B cell (primary cell): ENCODE measurements around the gene GALNT17. TPM values are rescaled to one million over a fixed set of nuclear protein-coding genes. Genes with fewer than 3 reads are reported as not detected.

Experiments used
- ATAC-seq: fragments of 200-7000 bp; cut with Tn5 transposase; one replicate; pipeline ENCODE4 v1.10.0; 2021; ENCODE audit warnings: low read depth, mild to moderate bottlenecking, moderate number of reproducible peaks, moderate library complexity
- CTCF ChIA-PET: fragments of 350-600 bp; sonication (Branson Sonifier 250); formaldehyde crosslinking; loops from one replicate; lab custom pipeline; 2021; ENCODE audit warnings: antibody characterized with exemption, inconsistent platforms; lab: Charles Lee
- POLR2A ChIA-PET: fragments of 350-600 bp; sonication (Branson Sonifier 250); formaldehyde crosslinking; loops from one replicate; lab custom pipeline; 2021; ENCODE audit warnings: antibody characterized with exemption; lab: Charles Lee
- DNase-seq: peaks from one replicate; pipeline ENCODE4 v3.0.0; 2013
- H2AFZ ChIP-seq: 2 replicates; pipeline ENCODE4 v1.6.1; 2012; ENCODE audit warnings: mild to moderate bottlenecking, low read depth, low read length; ENCODE audit not compliant: insufficient read depth, poor library complexity, severe bottlenecking
- H3K27ac ChIP-seq, 2 donors: 1 replicate in 1 of 2; 2 replicates in 1 of 2; pipeline ENCODE4 v1.5.1; 2012 to 2013; ENCODE audit warnings: low read length in 2 of 2, mild to moderate bottlenecking in 2 of 2, moderate library complexity in 1 of 2
- H3K27me3 ChIP-seq, 4 experiments: fragments of 200-600 bp in 1 of 4; sonication (generic) in 1 of 4; replicated peaks in 1 of 4; 1 replicate in 2 of 4; 2 replicates in 2 of 4; pipeline versions ENCODE4 v1.6.1 to v1.7.0; 2013 to 2016; ENCODE audit warnings: low read length in 3 of 4, mild to moderate bottlenecking in 2 of 4, mixed read lengths in 1 of 4, moderate library complexity in 1 of 4; ENCODE audit not compliant: insufficient read depth in 4 of 4, control insufficient read depth in 3 of 4; ENCODE audit errors: control extremely low read depth in 1 of 4
- H3K36me3 ChIP-seq, 2 experiments: replicated peaks in 1 of 2; 1 replicate in 1 of 2; 2 replicates in 1 of 2; pipeline versions ENCODE4 v1.6.1 to v1.7.1; 2013; ENCODE audit warnings: low read length in 1 of 2; ENCODE audit not compliant: insufficient read depth in 2 of 2, control insufficient read depth in 1 of 2; ENCODE audit errors: control extremely low read depth in 1 of 2, extremely low read depth in 1 of 2
- H3K4me1 ChIP-seq, 2 donors: fragments of 200-600 bp in 1 of 2; sonication (generic) in 1 of 2; 1 replicate in 1 of 2; 2 replicates in 1 of 2; pipeline versions ENCODE4 v1.5.1 to v1.6.1; 2013 to 2017; ENCODE audit warnings: low read length in 2 of 2; ENCODE audit not compliant: control insufficient read depth in 2 of 2, insufficient read depth in 2 of 2
- H3K4me2 ChIP-seq: replicated peaks from 2 replicates; pipeline ENCODE3; 2012; ENCODE audit warnings: mild to moderate bottlenecking, low read depth, low read length; ENCODE audit not compliant: poor library complexity, severe bottlenecking
- H3K4me3 ChIP-seq, 5 experiments: fragments of 200-600 bp in 1 of 5; sonication (generic) in 1 of 5; 1 replicate in 3 of 5; 2 replicates in 2 of 5; pipeline versions ENCODE4 v1.5.1 to v1.7.0; 2011 to 2016; ENCODE audit warnings: low read length in 4 of 5, mild to moderate bottlenecking in 4 of 5, low read depth in 2 of 5, control low read depth in 1 of 5, moderate library complexity in 1 of 5; ENCODE audit not compliant: insufficient read depth in 1 of 5; ENCODE audit errors: control extremely low read depth in 1 of 5, extremely low read depth in 1 of 5
- H3K79me2 ChIP-seq: fragments of 200-600 bp; sonication (generic); one replicate; pipeline ENCODE4 v1.6.0; 2016; ENCODE audit warnings: low read length; ENCODE audit not compliant: control insufficient read depth, insufficient read depth
- H3K9ac ChIP-seq: fragments of 200-600 bp; sonication (generic); 2 replicates; pipeline ENCODE4 v1.6.1; 2017; ENCODE audit warnings: mild to moderate bottlenecking, low read length, moderate library complexity
- H3K9me3 ChIP-seq, 3 donors: one replicate each; pipeline versions ENCODE4 v1.6.1 to v1.7.1; 2013; ENCODE audit warnings: low read length in 2 of 3; ENCODE audit not compliant: control insufficient read depth in 2 of 3, insufficient read depth in 1 of 3; ENCODE audit errors: control extremely low read depth in 1 of 3
- H4K20me1 ChIP-seq: 2 replicates; pipeline ENCODE4 v1.6.0; 2012; ENCODE audit warnings: mild to moderate bottlenecking, low read length; ENCODE audit not compliant: insufficient read depth, control insufficient read depth, poor library complexity, severe bottlenecking
- H3K27ac Mint-ChIP-seq: one replicate; pipeline ENCODE4 v1.8.0; 2021; ENCODE audit warnings: mixed read lengths
- H3K27me3 Mint-ChIP-seq: one replicate; pipeline ENCODE4 v1.8.0; 2021; ENCODE audit warnings: mixed read lengths
- H3K4me1 Mint-ChIP-seq: one replicate; pipeline ENCODE4 v1.8.0; 2021; ENCODE audit warnings: mixed read lengths
- H3K4me3 Mint-ChIP-seq: one replicate; pipeline ENCODE4 v1.8.0; 2021; ENCODE audit warnings: mixed read lengths
- H3K9me3 Mint-ChIP-seq: one replicate; pipeline ENCODE4 v1.8.0; 2022; ENCODE audit warnings: mixed read lengths; ENCODE audit not compliant: insufficient read depth
- EZH2 ChIP-seq: IDR thresholded peaks from 2 replicates; pipeline ENCODE4 v1.6.1; 2012; ENCODE audit warnings: borderline replicate concordance, low read depth, mild to moderate bottlenecking, moderate library complexity, low read length; ENCODE audit not compliant: insufficient read depth, poor library complexity, severe bottlenecking
- WGBS: methylation state at CpG from one replicate; pipeline ENCODE4 v1.1.5; 2013; ENCODE audit warnings: missing lambda C conversion rate; ENCODE audit not compliant: insufficient coverage; 5-methylcytosine and 5-hydroxymethylcytosine counted together
- intact Hi-C: fragments of 100-400 bp; cut with micrococcal nuclease; formaldehyde crosslinking; loops from one replicate; pipeline ENCODE4 v1.10.0; 2022
- polyA plus RNA-seq: library from polyadenylated mRNA; depleted of rRNA; stranded (reverse); fragments of >200 nt; gene quantifications from 2 replicates; pipeline ENCODE4 v1.2.3, GENCODE V29; 2012
- total RNA-seq, 2 donors: library from RNA; stranded (reverse); fragments of 120-200 nt in 1 of 2; gene quantifications; 1 replicate in 1 of 2; 2 replicates in 1 of 2; pipeline versions ENCODE4 v1.2.3 to v1.2.4, GENCODE V29; 2013 to 2022
- TF ChIP-seq, protein P1 (sequence below): fragments of 200-600 bp; IDR thresholded peaks from one replicate; pipeline ENCODE4 v1.8.0; 2022; ENCODE audit warnings: antibody characterized with exemption, mild to moderate bottlenecking

The GALNT17 gene
- total and polyA plus RNA-seq, 2 donors (not counting 1 experiment from before 2014, with no cell fraction given): not detected

- Histone ChIP-seq H3K4me1 (no peaks in the 10 kb centered on the region), H3K27me3 (no peaks in the 10 kb centered on the region), H3K36me3 (no peaks in the 10 kb centered on the region), H3K79me2 (no peaks in the 10 kb centered on the region), H3K9me3 (no peaks in the 10 kb centered on the region), H3K4me3 (no peak overlapping the region), H4K20me1 (no peaks in the 10 kb centered on the region), H2AFZ (no peak overlapping the region), H3K27ac (no peak overlapping the region), H3K9ac (no peak overlapping the region), H3K4me2 (no peak overlapping the region)
- Mint-ChIP-seq H3K27ac (no peak overlapping the region), H3K4me1 (no peaks in the 10 kb centered on the region), H3K4me3 (no peak overlapping the region), H3K9me3 (peaks cover 10% of the 10 kb centered on the region), H3K27me3 (no peaks in the 10 kb centered on the region)
- ChIA-PET CTCF (no interaction called here), POLR2A (no interaction called here)
- no peak for ATAC-seq
- WGBS: 92% methylated on average over 2 of the region's 4 CpGs
- intact Hi-C loops: no loop called here
- no peak for DNase-seq
- TF ChIP-seq, protein P1, sequence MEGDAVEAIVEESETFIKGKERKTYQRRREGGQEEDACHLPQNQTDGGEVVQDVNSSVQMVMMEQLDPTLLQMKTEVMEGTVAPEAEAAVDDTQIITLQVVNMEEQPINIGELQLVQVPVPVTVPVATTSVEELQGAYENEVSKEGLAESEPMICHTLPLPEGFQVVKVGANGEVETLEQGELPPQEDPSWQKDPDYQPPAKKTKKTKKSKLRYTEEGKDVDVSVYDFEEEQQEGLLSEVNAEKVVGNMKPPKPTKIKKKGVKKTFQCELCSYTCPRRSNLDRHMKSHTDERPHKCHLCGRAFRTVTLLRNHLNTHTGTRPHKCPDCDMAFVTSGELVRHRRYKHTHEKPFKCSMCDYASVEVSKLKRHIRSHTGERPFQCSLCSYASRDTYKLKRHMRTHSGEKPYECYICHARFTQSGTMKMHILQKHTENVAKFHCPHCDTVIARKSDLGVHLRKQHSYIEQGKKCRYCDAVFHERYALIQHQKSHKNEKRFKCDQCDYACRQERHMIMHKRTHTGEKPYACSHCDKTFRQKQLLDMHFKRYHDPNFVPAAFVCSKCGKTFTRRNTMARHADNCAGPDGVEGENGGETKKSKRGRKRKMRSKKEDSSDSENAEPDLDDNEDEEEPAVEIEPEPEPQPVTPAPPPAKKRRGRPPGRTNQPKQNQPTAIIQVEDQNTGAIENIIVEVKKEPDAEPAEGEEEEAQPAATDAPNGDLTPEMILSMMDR: no peak
- TF ChIP-seq EZH2: no peak
These were observed 407.7 kb downstream of the GALNT17 start for GRCh38 chr7:71539615-71540014.

DNA sequence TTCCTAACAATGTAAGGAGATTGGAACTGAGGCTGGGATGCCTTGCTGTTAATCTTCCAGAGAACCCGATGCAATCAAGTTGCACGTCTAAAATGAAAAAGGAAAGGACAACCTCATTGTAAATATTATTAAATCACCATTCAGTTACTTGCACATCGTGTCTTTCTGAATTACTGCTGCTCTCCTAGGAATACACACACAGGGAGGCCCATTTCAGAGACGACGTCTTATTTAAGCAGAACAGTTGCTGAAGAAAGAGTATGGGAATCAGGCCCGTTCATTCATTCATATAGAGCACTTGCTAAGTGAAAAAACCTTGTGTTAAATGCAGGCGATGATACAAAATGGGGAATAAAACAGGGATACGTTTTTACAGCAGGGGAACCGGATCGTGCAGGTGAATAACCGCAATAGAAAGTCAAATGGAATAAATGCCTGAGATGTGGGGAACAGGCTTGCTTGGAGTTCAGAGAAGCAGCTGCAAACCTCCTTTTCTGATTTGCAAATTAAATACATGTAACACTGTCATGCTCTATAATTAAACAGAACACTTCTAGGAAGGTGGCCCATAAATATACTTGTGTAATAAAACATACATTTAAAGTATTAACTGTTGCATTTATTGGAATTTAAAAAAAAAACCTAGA is 409.9 kb downstream of the GALNT17 start:
- H2AFZ ChIP-seq: no peak overlapping the region
- H3K27me3 ChIP-seq: no peaks in the 10 kb centered on the region
- H4K20me1 ChIP-seq: no peaks in the 10 kb centered on the region
- intact Hi-C loops: no loop called here
- Mint-ChIP-seq H3K4me1 (no peaks in the 10 kb centered on the region), H3K27ac (no peak overlapping the region), H3K4me3 (no peak overlapping the region), H3K27me3 (no peaks in the 10 kb centered on the region), H3K9me3 (peaks cover 9% of the 10 kb centered on the region)
- no peaks in the 10 kb centered on the region for H3K9me3 ChIP-seq
- CTCF ChIA-PET: no interaction called here
- H3K79me2 ChIP-seq: no peaks in the 10 kb centered on the region
- 96% methylated on average over 8 of the region's 11 CpGs for WGBS
- H3K4me1 ChIP-seq: no peaks in the 10 kb centered on the region
- TF ChIP-seq, protein P1: no peak
- no peak for TF ChIP-seq EZH2
- no peaks in the 10 kb centered on the region for H3K36me3 ChIP-seq
- ATAC-seq: no peak
- POLR2A ChIA-PET: no interaction called here
- H3K4me2 ChIP-seq: no peak overlapping the region
- H3K27ac ChIP-seq: no peak overlapping the region
- DNase-seq: no peak
- H3K9ac ChIP-seq: no peak overlapping the region
- no peak overlapping the region for H3K4me3 ChIP-seq
